GM12872 (cell line): Measurements from ENCODE around the gene SNPH.

Experiments used
- TF ChIP-seq, protein P1 (sequence below): IDR thresholded peaks from 3 replicates; pipeline ENCODE4 v1.5.1; 2011; ENCODE audit warnings: low read depth, mild to moderate bottlenecking, low read length, moderate library complexity; ENCODE audit not compliant: insufficient read depth

Gene SNPH

DNA sequence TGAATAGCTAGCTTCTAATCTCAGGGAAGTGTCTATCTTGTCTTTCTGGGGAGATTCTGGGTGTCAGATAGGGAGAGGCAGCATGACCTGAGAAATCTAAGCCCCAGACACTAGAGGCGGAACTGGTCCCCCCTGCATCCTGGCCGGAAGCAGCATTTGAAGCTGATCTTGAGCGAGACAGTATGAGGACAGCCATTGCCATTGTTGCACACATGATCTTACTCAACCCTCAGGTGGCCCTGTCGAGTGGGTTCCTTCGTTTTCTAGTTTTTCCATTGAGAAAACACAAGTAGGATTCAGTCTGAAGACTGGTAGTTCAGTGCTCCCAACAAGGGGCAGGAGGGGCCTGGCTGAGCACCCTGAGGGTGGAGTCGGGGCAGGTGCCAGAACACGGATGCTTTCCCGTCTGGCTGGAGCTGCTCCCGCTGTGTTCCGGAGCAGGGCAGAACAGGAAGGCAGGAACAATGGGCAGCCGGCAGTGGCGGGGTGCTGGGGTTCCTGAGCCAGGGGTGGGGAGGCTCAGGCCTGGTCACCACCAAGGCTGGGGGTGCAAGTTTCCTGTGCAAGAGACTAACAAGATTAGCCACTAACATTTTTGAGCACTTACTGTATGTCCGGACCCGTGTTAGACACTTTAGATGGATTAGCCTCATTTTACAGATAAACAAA lies 70.7 kb downstream of the SNPH start:
- TF ChIP-seq, protein P1, sequence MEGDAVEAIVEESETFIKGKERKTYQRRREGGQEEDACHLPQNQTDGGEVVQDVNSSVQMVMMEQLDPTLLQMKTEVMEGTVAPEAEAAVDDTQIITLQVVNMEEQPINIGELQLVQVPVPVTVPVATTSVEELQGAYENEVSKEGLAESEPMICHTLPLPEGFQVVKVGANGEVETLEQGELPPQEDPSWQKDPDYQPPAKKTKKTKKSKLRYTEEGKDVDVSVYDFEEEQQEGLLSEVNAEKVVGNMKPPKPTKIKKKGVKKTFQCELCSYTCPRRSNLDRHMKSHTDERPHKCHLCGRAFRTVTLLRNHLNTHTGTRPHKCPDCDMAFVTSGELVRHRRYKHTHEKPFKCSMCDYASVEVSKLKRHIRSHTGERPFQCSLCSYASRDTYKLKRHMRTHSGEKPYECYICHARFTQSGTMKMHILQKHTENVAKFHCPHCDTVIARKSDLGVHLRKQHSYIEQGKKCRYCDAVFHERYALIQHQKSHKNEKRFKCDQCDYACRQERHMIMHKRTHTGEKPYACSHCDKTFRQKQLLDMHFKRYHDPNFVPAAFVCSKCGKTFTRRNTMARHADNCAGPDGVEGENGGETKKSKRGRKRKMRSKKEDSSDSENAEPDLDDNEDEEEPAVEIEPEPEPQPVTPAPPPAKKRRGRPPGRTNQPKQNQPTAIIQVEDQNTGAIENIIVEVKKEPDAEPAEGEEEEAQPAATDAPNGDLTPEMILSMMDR: no peak

DNA sequence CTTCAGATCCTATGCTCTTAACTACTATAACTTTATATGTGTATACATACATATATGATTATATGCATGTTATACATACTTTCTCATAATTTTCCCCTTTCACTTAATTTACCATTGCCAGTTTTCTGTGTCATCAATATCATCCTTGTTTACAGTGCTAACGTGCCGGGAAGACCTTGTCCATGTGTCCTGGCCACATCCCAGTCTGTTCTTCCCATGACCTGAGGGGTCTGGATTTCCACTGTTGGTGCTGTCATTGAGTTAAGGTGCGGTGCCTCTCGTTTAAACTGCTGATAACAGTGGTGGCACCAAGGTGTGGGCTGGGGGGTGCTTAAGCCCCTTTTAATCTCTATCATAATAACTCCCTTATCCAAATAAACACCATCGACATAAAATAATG lies 71.3 kb downstream of the SNPH start:
- TF ChIP-seq, protein P1: no peak

DNA sequence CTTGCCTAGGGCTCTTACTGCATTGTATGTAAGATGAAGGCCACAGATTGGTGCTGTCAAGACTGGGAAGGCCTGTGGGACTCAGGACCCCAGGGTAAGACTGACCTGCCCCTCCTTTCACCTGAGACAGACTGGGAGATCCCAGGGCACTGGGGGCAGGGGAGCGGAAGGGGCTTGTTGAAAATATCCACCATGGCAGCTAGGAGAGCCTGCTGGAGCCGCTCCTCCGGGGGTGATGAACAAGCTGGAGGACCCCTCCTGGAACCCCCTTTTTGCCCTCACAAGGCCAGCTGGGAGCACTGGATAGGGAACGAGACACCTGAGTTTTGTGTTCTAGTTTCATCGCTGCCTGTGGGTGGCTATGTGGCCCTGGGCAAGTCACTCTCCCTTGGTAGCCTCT lies 72.0 kb downstream of the SNPH start:
- TF ChIP-seq, protein P1: no peak

DNA sequence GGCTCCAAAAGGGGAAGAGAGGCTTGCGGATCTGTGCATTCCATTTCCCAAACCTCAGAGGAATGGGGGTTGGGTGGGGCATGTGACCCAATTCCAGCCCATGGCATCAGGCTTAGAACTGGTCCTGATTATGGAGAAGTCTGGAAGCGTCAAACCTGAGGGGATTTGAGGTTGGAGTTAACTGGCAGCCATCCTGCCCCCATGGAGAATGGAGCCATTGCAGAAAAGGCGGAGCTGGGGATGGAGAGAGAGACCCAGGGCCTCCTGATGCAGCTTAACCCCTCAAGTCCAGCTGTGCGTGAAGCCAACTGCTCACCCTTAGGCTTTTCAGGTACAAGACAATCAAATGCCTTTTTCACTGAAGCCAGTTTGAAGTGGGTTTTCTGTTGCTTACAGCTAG lies 72.7 kb downstream of the SNPH start:
- TF ChIP-seq, protein P1: no peak

GRCh38 chr20:1341561-1342265 lies 75.6 kb downstream of the SNPH start:
- TF ChIP-seq, protein P1: no peak

GRCh38 chr20:1345030-1345755 lies 79.1 kb downstream of the SNPH start:
- TF ChIP-seq, protein P1: no peak

DNA sequence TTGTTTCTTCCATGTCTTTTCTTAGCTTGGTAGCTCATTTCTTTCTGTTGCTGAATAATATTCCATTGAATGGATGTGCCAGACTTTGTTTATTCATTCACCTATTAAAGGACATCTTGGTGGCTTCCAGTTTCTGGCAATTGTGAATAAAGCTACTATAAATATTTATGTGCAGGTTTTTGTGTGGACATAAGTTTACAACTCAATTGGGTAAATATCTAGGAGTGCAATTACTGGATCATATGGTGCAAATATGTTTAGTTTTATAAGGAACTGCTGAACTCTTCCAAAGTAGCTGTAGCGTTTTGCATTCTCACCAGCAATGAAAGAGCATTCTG lies 79.6 kb downstream of the SNPH start:
- TF ChIP-seq, protein P1: no peak
